GM19372 (cell line): ENCODE results near the gene MANSC1.
"Not testable (repeated sequence)": the region's sequence is repeated elsewhere in the genome, so short reads cannot be mapped to it uniquely, and the experiment has no call there.

Experiments
- ATAC-seq: cut with Tn5 transposase; IDR thresholded peaks from one replicate; pipeline ENCODE4 v1.9.1; 2021; ENCODE audit warnings: mild to moderate bottlenecking, low read depth, moderate library complexity; ENCODE audit not compliant: unreplicated experiment

The MANSC1 gene

GRCh38 chr12:12365931-12366431 lies 15.9 kb upstream of the MANSC1 start:
- ATAC-seq, result no peak

GRCh38 chr12:12365446-12365802 lies 15.4 kb upstream of the MANSC1 start:
- ATAC-seq, result no peak

GRCh38 chr12:12364787-12365445 lies 14.9 kb upstream of the MANSC1 start:
- ATAC-seq, result no peak

GRCh38 chr12:12358528-12358927 lies 8.5 kb upstream of the MANSC1 start:
- no peak for ATAC-seq

- ATAC-seq, result no peak
Observed at GRCh38 chr12:12357719-12358461, 7.8 kb upstream of the MANSC1 start.

GRCh38 chr12:12356896-12357718 lies 7.1 kb upstream of the MANSC1 start, which contains the start of gene BORCS5:
Gene BORCS5 (plus strand): TSS chr12:12357078. CDS start chr12:12357452, 374 bp downstream.
- ATAC-seq, result peak; percentile 83

- ATAC-seq, result no peak
Observed at GRCh38 chr12:12356467-12356895, 6.4 kb upstream of the MANSC1 start.

- no peak for ATAC-seq
Observed at GRCh38 chr12:12353807-12354206, 3.8 kb upstream of the MANSC1 start.

- ATAC-seq, result no peak
Observed at GRCh38 chr12:12353276-12353675, 3.2 kb upstream of the MANSC1 start.

GRCh38 chr12:12351468-12352185 lies 1.6 kb upstream of the MANSC1 start:
- not testable (repeated sequence) for ATAC-seq

GRCh38 chr12:12350868-12351463 lies 924 bp upstream of the MANSC1 start:
- ATAC-seq, result no peak

- ATAC-seq, result no peak
Observed at GRCh38 chr12:12338527-12339168, 11.4 kb downstream of the MANSC1 start.

GRCh38 chr12:12336511-12336910 lies 13.5 kb downstream of the MANSC1 start:
- no peak for ATAC-seq

- ATAC-seq, result no peak
Observed at GRCh38 chr12:12336049-12336411, 14.0 kb downstream of the MANSC1 start.

- ATAC-seq, result no peak
Observed at GRCh38 chr12:12334367-12335040, 15.5 kb downstream of the MANSC1 start.

- no peak for ATAC-seq
Observed at GRCh38 chr12:12333407-12334366, 16.4 kb downstream of the MANSC1 start.

- no peak for ATAC-seq
Observed at GRCh38 chr12:12331896-12332295, 18.1 kb downstream of the MANSC1 start.

- no peak for ATAC-seq
Observed at GRCh38 chr12:12331244-12331771, 18.7 kb downstream of the MANSC1 start.
